ENCODE results near the gene SLC2A3. TPM values are rescaled to one million over a fixed set of nuclear protein-coding genes. Genes with fewer than 3 reads are reported as not detected.
"Not testable (repeated sequence)": the region's sequence is repeated elsewhere in the genome, so short reads cannot be mapped to it uniquely, and the experiment has no call there.

Gene SLC2A3
- total RNA-seq, 1 donor from 2014 or later: 23.5 TPM

- DNase-seq (ENCODE audit: low spot score); intact Hi-C loops (cut with DNase I): not testable (repeated sequence)
Observed at GRCh38 chr12:7954418-7954817, 18.4 kb upstream of the SLC2A3 start.

GRCh38 chr12:7953912-7954311 is 17.9 kb upstream of the SLC2A3 start:
- intact Hi-C loops (cut with DNase I); DNase-seq (ENCODE audit: low spot score): not testable (repeated sequence)

GRCh38 chr12:7951671-7952070 is 15.7 kb upstream of the SLC2A3 start:
- intact Hi-C loops (cut with DNase I): no loop called here
- DNase-seq (ENCODE audit: low spot score): no peak

- intact Hi-C loops (cut with DNase I); DNase-seq (ENCODE audit: low spot score): not testable (repeated sequence)
Observed at GRCh38 chr12:7950230-7950943, 14.4 kb upstream of the SLC2A3 start.

GRCh38 chr12:7948589-7949260 is 12.7 kb upstream of the SLC2A3 start:
- intact Hi-C loops (cut with DNase I): no loop called here
- DNase-seq (ENCODE audit: low spot score): no peak

GRCh38 chr12:7947011-7947410 is 11.0 kb upstream of the SLC2A3 start:
- intact Hi-C loops (cut with DNase I): no loop called here
- no peak for DNase-seq (ENCODE audit: low spot score)

GRCh38 chr12:7944760-7945159 is 8.8 kb upstream of the SLC2A3 start:
- intact Hi-C loops (cut with DNase I); DNase-seq (ENCODE audit: low spot score): not testable (repeated sequence)

- intact Hi-C loops (cut with DNase I): no loop called here
- no peak for DNase-seq (ENCODE audit: low spot score)
Observed at GRCh38 chr12:7940906-7941305, 4.9 kb upstream of the SLC2A3 start.

- intact Hi-C loops (cut with DNase I): loop anchor here (2.0 kb wide), 1 partner anchor 77 kb away; no protein-coding TSS in a partner anchor
- DNase-seq (ENCODE audit: low spot score): no peak
Observed at GRCh38 chr12:7937833-7938506, 2.0 kb upstream of the SLC2A3 start.

GRCh38 chr12:7934889-7935492 is 996 bp downstream of the SLC2A3 start:
- no peak for DNase-seq (ENCODE audit: low spot score)
- intact Hi-C loops (cut with DNase I): loop anchor here (2.0 kb wide), 1 partner anchor 36 kb away; no protein-coding TSS in a partner anchor

GRCh38 chr12:7934091-7934888 is 1.7 kb downstream of the SLC2A3 start:
- no peak for DNase-seq (ENCODE audit: low spot score)
- intact Hi-C loops (cut with DNase I): loop anchor here (2.0 kb wide), 1 partner anchor 37 kb away; no protein-coding TSS in a partner anchor

GRCh38 chr12:7933255-7933726 is 2.7 kb downstream of the SLC2A3 start:
- intact Hi-C loops (cut with DNase I): loop anchor here (1.0 kb wide), 1 partner anchor 62 kb away; no protein-coding TSS in a partner anchor
- peak; percentile 87 for DNase-seq (ENCODE audit: low spot score)

- intact Hi-C loops (cut with DNase I): loop anchor here (1.0 kb wide), 1 partner anchor 63 kb away; no protein-coding TSS in a partner anchor
- DNase-seq (ENCODE audit: low spot score): not testable (repeated sequence)
Observed at GRCh38 chr12:7932599-7933240, 3.3 kb downstream of the SLC2A3 start.

GRCh38 chr12:7929083-7929792 is 6.7 kb downstream of the SLC2A3 start:
- intact Hi-C loops (cut with DNase I): no loop called here

GRCh38 chr12:7927470-7927869 is 8.5 kb downstream of the SLC2A3 start:
- DNase-seq (ENCODE audit: low spot score): no peak
- intact Hi-C loops (cut with DNase I): no loop called here

More at GRCh38 chr12:7929083-7929792, 6.7 kb downstream of the SLC2A3 start:
- DNase-seq (ENCODE audit: low spot score): no peak

- intact Hi-C loops (cut with DNase I); DNase-seq (ENCODE audit: low spot score): not testable (repeated sequence)
Observed at GRCh38 chr12:7926068-7926666, 9.8 kb downstream of the SLC2A3 start.
